Medulla oblongata (tissue), 1 donor: ENCODE results near the gene CHST13.
"Not testable (repeated sequence)": the region's sequence is repeated elsewhere in the genome, so short reads cannot be mapped to it uniquely, and the experiment has no call there.

ENCODE experiments used
- DNase-seq: peaks from one replicate; pipeline ENCODE4 v3.0.0-alpha.2; 2015; ENCODE audit errors: extremely low spot score

Gene CHST13

DNA sequence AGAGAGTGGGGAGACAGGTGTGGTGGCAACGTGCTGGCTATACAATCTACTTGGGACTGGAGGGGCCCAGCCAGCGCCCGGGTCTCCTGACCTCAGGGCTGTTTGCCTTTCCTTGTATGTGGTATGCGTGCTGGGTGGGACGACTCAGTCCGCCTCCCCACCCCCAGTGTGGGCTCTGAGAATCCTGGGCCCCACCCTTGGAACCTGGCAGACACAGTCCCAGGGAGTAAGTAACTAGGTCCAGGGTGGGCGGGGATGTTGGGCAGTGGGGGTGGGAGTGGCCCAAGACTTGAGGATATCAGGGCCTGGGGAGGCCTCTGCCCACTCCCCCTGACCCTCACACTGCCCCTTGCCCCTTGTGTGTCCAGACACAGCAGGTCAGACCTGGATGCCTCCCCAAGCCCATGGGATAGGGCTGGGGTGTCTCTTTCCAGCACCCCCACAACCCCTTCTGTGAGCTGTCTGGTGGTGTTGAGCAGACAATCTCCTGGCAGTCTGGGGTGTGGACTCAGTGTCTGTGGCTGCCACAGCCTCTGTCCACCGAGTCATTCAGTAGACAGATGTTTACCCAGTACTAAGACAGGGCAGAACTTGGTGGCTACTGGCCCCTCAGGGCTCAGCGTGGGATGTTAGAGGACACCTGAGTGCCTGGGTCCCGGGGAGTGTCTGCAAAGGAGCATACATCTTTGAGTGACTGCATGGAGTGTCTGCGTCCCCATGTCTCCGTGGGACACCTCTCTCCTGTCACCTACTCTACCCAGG, 1.3 kb downstream of the CHST13 start:
- DNase-seq = no peak

DNA sequence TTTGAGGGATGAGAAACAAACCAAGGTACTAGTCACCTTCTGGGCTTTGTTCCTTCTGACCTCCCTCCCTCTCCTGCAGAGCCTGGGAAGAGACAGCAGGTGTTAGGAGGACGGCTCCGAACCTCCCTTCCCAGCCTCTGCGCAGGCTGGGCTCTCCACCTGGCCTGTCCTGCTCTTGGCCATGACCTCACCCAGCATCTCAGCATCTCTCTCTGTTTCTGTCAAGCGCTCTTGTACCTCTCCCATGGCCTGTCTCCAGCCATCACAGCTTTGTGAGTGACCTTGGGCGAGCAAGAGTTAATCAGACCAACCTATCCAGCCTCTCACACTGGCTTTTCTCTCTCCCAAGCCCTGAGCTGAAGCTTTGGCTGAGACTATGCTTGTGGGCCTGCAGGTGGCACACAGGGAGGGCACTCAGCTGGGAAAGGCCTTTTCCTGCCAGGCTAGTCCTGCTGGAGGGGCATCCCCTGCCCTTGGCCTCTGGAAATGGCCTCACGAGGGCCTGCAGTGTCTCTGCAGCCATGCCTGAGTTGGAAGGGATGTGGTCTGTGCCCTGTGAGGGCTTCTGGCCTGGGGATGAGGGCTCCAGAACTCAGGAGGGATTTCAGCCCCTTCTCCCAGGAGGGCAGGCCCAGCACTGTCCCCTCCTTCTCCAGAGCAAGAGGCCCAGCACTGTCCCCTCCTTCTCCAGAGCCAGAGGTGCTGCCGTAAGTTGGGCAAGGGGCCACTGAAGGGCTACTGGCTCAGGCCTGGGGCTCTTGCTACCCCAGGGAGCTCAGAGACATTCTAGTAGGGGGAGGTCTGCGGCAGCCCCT, 2.1 kb downstream of the CHST13 start:
- no peak for DNase-seq

DNA sequence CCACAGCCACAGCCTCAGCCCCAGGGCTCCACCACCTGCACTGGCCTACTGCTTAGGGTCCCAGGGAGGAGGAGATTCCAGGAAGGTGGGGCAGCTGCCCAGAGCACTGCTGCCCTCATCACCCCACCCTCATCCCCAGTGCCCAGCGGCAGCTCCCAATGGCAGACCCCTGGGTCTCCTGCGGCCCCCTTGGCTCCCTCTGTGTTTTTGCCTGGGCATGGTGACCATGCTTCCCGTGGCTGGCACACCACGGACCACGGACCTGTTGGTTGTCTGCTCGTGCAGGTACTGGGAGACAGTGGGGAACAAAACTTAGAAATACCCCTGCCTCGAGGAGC, 2.7 kb downstream of the CHST13 start:
- DNase-seq = no peak

DNA sequence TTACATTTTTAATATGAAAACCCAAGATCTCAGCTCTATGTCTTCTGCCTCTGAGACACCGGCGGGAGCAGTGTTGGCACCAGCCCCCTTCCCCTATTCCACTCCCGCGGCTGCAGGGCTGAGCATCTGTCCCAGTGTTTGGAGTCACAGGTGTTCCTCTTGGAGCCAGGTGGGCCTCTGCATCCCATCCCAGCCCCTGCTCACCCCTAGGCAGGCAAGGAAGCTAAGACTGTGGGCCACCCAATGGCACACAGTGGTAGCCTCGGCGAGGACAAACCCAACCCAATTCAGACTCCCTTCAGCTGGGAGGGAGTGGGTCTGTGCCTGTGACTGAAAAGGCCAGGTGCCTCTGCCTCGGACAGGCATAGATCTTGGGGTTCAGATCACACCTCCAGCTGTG, 3.1 kb downstream of the CHST13 start:
- no peak for DNase-seq

DNA sequence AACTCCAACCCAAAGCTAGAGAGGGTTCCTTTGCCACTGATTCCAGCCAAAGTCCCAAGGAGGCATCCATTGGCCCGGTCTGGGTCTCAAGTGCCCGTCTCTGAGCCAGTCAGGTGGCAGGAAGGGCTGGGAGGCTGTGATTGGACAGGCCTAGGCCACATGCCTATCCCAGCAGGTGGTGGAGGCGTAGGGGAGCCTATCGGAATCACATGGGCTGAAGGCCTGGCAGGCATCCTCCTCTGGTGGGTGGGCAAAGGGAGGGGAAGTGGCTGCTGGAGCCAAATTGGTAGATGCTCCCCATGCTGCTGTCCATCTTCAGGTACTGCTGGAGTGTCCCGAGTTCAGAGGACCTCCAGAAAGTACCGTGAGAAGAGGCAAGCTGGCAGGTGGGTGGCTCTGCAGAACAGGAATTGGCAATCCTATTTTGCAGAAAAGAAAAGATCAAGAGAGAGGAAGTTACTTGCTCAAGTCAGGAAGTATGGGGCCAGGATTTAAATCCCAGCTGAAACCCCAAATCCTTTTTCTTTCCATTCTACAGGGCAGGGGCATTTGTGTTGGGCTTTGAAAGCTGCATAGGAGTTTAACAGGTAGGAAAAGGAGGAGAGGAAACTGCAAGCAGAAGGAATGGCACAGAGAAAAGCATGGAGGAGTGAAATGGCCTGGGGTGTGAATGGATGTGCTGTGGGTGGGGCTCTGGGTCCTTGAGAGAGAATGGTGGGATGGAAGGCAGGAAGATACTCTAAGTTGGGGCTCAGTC, 3.7 kb downstream of the CHST13 start:
- DNase-seq = no peak

DNA sequence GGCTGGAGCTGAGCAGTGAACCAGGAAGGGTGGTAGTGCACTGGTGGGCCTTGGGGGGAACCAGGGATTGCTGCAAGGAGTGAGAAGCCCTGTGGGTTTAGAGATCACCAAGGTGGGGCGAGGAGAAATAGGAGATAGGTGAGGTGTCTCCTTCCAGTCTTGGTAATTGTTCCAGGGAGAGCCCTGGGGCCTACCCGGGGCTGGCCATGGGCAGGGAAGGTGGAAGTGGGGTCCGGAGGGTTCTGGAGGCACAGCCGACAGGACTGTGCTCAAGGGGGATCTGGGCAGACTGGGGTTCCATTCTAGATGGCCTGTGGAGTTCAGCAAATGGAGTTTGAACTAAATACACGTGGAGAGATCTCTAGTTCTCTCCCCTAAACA, 4.5 kb downstream of the CHST13 start:
- no peak for DNase-seq

DNA sequence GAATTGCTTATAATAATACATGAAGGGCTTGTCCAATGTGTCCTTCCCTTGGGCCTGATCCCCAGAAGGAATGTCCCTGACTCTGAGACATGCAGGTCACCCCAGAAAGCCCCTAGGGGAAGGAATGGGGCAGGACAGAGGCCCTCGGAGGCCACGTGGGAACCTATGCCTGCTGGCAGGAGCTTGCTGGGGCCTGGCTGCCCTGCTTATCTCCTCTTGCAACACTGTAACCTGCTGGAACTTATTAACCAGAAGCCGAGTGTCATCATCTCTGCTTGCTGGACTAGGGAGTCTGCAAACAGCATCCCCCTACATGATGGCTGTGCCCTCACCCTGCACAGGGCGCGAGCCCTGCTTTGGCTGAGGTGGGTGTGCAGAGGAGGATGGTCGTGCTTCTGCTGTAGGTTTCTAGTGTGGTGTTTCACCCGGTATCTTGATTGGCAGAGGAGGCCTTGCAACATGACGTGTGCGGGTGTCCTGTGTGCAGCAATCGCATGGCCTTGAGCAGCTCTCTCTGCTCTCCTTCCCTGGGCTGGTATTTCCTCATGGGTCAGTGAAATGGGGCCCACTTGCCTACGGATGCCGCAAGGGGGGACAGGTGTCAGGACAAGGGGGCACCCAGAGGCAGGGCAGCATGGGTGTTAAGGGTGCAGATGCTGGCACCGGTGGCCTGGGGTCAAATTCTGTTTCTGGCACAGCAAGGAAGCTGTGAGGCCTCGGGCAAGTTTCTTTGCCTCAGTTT, 5.0 kb downstream of the CHST13 start:
- DNase-seq = no peak

DNA sequence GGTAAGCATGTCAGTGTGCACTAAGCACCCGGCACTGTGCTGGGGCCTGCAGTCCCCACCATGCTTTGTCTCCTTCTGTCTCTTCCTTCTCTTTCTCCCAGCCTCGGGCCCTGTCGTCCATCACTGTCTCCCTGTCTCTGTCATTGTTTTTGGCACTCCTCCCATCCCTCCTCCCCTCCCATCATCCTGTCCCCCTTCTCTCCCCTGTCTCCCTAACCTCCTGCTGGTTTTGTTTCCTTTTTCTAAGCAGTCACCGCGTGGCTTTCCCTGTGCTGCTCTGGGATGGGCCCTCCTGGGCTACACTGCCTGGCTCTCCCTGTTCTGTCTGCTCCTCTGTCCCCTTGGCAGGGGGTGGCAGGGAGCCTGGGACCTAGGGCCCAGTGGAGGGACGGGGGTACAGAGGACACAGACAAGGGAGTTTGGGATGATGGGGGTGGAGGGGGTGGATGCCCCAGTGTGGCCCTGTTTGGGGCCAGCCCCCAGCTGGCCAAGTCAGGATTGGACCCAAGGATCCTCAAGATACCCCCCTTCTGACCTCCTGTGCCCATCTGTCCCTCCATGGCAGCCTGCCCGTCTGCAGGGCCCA, 5.7 kb downstream of the CHST13 start:
- DNase-seq = no peak

DNA sequence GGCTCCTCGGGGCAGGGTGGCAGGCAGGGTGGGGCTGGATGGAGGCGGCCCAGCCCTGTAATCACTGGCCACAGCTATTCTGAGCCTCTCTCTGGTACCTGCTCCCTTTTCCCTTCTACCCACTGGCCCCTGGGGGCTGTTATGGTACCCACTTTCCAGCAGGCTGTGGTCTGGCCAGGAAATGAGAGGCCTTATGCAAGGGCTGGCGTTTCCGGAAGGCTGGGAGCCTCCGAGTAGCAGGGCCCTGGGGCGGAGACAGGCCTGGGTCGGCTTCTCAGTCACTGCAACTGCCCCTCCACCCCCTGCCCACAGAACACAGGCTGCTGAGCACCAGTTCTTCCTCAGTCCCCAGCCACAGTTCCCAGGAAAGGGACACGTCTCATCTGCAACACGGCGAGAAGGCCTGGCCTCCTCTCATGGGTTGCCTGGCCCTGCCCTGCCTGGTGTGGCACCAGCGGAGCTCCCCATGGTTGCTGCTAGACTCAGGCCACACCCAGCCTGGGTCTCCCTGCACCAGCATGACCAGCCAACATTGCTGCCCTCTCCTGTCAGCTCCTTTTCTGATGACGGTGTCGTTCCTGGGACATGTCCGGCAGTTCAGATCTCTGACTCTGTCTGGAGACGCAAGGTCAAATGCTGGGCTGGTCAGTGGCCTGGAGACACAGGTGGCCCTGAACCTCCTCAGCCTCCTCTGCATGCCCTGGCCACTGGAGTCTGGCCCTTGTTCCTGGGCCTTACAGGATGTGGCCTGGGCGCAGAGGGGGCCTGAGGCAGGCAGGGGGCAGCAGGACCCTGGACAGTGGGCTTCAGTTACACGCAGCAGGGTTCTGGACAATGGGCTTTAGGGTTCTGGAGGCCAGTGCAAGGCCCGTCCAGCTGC, 6.5 kb downstream of the CHST13 start:
- peak; percentile 18 for DNase-seq

DNA sequence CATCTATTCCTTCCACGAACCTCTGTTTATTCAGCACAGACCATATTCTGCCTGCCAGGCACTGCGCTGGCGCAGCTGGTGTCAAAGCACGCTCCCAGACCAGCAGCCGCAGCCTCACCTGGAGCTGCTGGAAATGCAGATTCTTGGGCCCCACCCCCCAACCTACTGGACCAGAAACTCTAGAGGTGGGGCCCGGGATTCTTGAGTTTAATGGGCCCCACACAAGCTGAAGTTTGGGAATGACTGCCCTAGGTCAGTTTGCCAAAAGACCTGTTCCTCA, 7.0 kb downstream of the CHST13 start:
- no peak for DNase-seq

DNA sequence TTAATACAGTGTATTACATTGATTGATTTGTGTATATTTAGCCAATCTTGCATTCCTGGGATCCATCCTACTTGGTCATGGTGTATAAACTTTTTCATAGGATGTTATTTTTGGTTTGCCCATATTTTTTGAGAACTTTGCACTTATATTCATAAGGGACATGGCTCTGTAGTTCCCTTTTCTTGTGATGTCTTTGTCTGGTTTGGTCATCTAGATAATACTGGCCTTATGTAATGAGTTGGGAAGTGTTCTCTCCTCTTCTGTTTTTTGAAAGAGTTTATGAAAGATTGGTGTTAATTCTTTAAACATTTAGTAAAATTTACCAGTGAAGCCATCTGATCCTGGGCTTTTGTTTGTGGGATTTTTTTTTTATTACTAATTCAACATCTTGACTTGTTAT, 9.6 kb downstream of the CHST13 start:
- no peak for DNase-seq

DNA sequence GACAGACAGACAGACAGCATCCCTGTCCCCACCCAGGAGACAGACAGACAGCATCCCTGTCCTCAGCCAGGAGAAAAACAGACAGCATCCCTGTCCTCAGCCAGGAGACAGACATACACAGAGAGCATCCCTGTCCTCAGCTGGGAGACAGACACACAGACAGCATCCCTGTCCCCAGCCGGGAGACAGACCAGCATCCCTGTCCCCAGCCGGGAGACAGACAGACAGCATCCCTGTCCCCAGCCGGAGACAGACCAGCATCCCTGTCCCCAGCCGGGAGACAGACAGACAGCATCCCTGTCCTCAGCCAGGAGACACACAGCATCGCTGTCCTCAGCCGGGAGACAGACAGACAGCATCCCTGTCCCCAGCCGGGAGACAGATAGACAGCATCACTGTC, 10.8 kb downstream of the CHST13 start:
- not testable (repeated sequence) for DNase-seq

DNA sequence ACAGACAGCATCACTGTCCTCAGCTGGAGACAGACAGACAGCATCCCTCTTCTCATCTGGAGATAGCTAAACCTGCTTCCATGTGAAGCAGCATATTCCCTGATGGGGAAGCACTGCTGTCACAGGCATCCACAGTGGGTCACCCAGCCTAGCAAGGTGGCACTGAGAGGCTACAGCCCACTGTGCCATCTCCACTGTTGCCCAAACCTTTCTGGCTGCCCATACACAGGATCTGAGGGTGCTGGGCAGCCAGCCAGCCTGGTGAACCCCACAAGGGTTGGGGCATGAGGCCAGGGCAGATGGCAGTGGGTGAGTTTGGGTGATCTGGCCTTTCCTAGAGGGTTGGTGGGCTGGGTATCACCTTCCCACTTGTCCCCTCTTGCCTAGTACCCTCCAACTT, 11.7 kb downstream of the CHST13 start:
- DNase-seq = no peak

DNA sequence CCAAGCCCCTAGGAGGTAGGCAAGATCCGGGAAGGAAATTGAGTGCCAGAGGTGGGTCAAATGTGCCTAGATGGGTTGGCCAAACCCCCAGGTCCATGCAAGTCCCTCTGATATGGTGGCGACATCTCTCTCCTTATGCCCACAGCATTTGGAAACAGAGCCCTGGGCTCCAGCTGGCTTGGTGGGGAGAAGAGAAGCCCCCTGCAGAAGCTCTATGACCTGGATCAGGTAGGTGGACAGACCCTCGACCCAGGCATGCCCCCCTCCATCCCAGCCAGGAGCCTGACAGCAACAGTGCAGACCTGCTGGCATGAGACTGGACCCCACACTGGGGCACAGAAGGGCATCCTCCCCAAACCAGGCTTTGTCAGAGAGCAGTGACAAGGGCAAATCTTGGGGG, 12.2 kb downstream of the CHST13 start:
- no peak for DNase-seq

DNA sequence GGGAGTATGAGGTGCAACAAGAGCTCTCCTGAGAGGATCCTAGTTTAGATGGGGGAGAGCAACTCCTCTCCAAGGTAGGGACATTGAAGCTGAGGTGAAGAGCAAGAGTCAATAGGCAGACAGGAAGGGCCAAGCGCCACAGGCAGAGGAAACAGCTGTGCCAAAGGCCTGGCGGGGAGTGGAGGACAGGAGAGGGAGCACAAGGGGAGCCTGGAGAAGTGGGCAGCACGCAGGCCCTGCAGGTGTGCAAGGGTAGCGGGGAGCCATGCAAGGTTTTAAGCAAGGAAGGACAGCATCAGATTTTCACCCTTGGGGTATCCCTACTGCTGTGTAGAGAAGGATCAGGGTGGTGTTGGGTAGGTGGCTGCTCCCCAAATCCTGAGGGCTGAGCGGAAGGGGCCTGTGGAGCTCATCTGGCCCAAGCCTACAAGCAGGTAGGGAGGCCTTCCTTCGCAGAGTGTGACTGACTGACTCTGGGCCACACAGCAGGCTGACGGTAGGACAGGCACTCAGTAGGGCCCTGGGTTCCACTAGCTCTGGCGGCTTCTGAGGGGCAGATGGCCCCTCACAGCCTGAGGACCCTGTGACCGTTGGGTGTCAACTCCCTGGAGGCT, 13.3 kb downstream of the CHST13 start:
- DNase-seq = no peak

DNA sequence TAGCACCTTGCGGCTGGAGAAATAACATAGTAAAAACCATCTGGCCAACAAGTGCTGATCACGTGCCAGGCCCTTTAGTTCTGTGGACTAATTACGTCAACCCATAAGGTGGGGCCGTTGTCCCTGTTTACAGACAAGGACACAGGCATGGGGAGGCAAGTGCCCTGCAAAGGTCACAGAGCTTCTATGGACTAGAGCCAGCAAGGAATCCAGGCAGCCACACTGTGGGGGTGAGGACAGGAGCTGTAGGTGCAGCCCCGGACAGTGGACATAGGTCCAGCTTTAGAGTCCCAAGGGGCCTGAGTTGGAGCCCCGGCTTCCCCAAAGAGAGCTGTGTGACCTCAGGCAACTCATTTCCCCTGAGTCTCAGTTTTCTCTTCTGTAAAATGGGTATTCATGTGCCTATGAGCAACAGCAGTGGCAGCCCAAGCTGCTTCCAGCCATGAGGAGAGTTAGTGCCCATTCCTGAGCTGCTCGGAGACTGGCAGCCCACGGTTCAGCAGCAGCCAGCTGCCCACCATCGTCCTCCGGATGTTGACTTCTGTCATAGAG, 13.9 kb downstream of the CHST13 start:
- no peak for DNase-seq

DNA sequence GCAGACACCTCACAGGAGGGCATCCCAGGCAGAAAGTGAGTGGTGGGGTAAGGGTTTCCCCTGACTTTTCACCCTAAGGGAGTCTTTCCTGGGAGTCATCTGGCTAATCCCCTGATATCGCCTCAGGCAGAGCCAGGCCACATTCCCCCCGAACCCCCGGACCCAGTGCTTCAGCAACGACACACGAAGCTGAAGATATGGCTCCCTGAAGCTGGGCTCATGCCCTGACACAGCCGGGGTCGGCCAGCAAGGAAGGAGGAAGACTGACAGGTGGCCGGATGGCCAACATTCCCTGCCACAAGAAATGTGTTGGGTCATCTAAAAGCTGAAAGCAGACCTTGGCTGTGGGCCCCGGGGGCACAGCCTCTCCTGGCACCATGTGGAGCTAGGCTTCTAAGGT, 14.4 kb downstream of the CHST13 start:
- no peak for DNase-seq

DNA sequence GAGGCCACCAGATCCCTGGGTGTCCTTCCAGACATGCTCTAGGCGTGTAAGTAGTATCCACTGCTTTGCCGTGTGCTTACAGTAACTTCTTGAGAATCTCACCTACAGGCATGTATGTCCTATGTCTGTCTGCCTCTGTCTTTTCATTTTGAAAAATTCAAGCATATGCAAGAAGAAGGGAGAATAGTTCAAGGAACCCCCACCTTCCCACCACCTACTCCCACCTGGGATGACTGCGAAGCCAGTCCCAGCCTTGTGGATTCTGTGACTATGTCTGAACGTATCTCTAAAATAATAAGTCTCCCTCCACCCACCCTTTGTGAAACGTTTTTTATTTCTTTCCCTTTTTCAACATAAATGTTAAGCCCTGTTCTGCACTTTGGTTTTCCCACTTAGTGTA, 15.0 kb downstream of the CHST13 start:
- no peak for DNase-seq

DNA sequence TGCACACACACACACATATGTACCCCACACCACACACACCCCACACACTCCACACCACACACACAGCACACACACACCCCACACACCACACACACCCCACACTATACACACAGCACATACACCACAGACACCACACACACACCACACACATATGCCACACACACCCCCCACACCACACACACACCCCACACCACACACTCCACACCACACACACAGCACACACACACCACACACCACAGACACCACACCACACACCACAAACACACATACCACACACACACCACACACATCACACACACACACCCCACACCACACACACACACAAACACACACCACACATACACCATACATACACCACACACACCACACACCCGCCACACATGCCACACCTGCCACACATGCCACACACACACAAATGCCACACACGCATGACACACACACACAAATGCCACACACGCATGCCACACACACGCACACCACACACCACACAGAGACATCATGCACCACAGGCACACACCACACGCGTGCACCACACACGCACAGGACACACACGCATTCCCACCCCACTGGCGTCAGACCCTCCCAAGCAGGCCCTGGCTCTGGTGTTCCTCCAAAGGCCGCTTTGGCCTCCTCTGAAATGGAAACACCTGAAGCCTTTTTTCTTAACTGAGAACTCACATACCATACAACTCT, 15.7 kb downstream of the CHST13 start:
- DNase-seq = no peak
